ENCODE measurements around the gene NCEH1. TPM values are rescaled to one million over a fixed set of nuclear protein-coding genes. Genes with fewer than 3 reads are reported as not detected.
"Not testable (repeated sequence)": the region's sequence is repeated elsewhere in the genome, so short reads cannot be mapped to it uniquely, and the experiment has no call there.

NCEH1 gene
- total RNA-seq, 1 donor from 2014 or later = 15.1 TPM

- no peak for DNase-seq (ENCODE audit: low spot score)
These were observed 97.8 kb downstream of the NCEH1 start for GRCh38 chr3:172612871-172613678.

GRCh38 chr3:172609750-172610149 is 101.1 kb downstream of the NCEH1 start:
- DNase-seq (ENCODE audit: low spot score) = no peak

- DNase-seq (ENCODE audit: low spot score) = no peak
These were observed 102.3 kb downstream of the NCEH1 start for GRCh38 chr3:172608575-172608974.

- DNase-seq (ENCODE audit: low spot score) = no peak
These were observed 103.4 kb downstream of the NCEH1 start for GRCh38 chr3:172607305-172608121.

- DNase-seq (ENCODE audit: low spot score) = no peak
These were observed 104.8 kb downstream of the NCEH1 start for GRCh38 chr3:172606021-172606420.

DNA sequence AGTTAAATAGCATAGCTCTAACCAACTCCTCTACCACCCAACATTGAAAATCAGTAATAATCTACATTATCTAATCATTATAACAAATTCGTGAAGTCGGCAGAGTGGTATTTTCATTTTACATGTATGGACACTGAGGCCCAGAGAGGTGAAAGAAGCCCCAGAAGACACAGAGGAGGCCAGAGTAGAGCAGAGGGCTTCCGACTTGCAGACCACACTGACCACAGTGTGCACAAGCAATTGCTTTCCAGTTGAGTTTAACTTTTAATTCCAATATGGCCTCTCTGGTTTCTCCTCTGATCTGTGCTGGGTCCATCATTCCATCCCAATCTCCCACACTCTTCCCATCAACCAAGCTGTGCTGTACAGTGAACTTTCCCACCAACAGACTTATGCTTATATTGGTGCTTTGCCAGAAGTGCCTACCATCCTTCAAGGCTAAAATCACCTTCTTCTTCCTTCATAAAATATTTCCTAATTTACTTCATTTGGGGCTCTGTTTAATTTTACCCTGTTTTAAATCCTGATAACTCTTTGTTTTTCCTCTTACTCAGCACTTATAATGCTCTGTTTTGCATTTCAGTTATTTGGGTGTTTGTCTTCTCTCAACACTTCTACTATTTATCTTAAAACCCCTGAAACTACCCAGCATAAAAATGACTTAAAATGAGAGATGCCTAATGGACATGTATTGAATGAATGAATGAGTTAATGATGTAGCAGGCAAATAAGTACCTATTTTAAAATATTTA is 105.8 kb downstream of the NCEH1 start:
- DNase-seq (ENCODE audit: low spot score) = no peak

DNA sequence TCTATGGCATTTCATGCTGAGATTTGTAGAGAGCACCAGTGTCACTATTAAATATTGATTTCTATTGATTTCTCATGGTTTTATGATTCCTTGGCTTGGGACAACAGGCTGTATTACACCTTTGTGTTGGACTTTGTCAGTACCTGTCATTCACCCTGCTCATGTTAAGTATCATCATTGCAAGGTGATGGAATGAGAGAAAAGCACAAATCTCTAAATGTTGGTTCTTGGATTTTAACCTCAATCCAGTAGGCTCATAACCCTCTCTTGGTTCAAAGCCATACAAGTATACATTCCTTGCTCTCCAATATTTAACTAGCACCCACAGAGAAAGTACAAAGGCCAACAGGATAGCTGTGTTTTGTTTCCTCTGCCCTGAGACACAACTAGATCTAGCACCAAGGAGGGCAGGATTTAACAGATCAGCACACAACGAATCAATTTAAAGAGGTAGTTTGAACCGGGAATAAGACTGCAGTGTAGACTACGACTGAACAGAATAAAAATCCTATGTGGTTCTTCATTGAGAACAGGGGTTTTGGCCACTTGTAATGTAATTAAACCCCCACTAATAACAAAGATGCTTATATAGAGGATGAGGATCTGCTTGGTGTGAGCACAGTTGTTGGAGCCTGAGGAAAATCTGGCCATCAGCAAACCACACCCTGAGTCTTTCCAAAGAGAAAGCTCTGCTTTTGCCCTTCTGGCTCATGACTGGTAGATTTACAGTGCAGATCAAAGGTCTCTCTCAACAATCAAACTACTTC is 109.6 kb downstream of the NCEH1 start:
- DNase-seq (ENCODE audit: low spot score) = peak; percentile 51

- no peak for DNase-seq (ENCODE audit: low spot score)
These were observed 110.2 kb downstream of the NCEH1 start for GRCh38 chr3:172600644-172601065.

GRCh38 chr3:172598904-172599303 is 112.0 kb downstream of the NCEH1 start:
- no peak for DNase-seq (ENCODE audit: low spot score)

DNA sequence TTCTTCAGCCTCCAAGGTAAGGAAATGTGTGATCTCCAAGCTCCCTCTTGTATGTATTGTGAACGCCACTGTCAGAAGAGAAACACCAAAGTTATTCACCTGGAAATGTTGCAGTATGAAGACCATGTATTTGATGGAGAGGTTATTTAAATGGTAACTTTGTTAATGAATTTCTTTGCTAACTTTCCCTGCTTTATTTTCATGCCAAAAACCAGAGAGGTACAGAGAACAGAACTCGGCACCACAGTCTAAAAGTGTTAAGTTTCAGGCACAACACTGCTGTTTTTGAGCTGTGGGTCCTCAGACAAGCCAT is 114.5 kb downstream of the NCEH1 start:
- DNase-seq (ENCODE audit: low spot score) = no peak

DNA sequence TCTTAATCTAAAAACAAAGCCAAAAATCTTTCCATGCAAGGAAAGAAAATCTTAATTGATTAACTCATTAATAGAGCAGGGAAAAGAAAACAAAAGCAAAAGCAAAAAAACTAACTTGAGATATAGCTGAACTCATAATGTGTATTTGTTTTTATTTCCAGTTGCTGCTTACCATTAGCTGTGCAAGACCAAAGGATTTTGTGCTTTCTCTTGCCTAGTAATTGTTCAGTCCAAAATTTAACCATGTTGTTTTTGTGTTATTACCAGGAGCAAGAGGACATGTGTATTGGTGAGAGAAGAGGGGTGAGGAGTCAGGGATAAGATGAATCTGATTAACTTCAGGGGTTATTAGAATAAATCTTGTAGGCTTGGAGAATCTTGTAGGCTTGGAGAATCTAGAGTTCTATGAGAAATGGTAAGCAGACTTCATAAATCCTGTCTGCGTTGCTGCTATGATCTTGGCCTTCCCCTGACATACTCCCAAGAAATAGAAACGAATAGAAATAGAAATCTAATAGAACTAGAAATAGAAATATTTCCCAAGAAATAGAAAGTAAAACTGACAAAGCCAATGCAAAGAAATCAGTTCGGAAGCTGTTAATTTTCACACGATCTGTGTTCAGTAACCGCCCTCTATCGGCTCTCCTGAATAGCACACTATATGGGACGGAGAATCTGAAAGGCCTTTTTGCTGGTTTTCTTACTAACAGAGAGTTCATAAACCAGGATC is 115.0 kb downstream of the NCEH1 start:
- peak; percentile 57 for DNase-seq (ENCODE audit: low spot score)

- not testable (repeated sequence) for DNase-seq (ENCODE audit: low spot score)
These were observed 115.8 kb downstream of the NCEH1 start for GRCh38 chr3:172594900-172595663.

GRCh38 chr3:172592898-172593669 is 117.8 kb downstream of the NCEH1 start:
- no peak for DNase-seq (ENCODE audit: low spot score)

- DNase-seq (ENCODE audit: low spot score) = no peak
These were observed 118.7 kb downstream of the NCEH1 start for GRCh38 chr3:172591876-172592771.

- DNase-seq (ENCODE audit: low spot score) = no peak
These were observed 119.7 kb downstream of the NCEH1 start for GRCh38 chr3:172591125-172591605.

GRCh38 chr3:172586436-172586835 is 124.4 kb downstream of the NCEH1 start:
- no peak for DNase-seq (ENCODE audit: low spot score)

GRCh38 chr3:172585954-172586353 is 124.9 kb downstream of the NCEH1 start:
- DNase-seq (ENCODE audit: low spot score) = no peak

GRCh38 chr3:172582712-172583111 is 128.2 kb downstream of the NCEH1 start:
- DNase-seq (ENCODE audit: low spot score) = no peak
